AG09309 (cell line): Measurements from ENCODE around the gene CLEC10A.
A peak's percentile ranks its signal among the peaks of the same experiment; 100 is the strongest.
"Not testable (repeated sequence)": the region's sequence is repeated elsewhere in the genome, so short reads cannot be mapped to it uniquely, and the experiment has no call there.

Source experiments
- DNase-seq: peaks from one replicate; pipeline ENCODE4 v3.0.0-alpha.2; 2010; ENCODE audit warnings: low read depth
- H3K4me3 ChIP-seq: 2 replicates; pipeline ENCODE4 v1.5.1; 2011; ENCODE audit warnings: mild to moderate bottlenecking, low read depth, low read length, moderate library complexity; ENCODE audit not compliant: control insufficient read depth
- CTCF ChIP-seq: IDR thresholded peaks from 2 replicates; pipeline ENCODE4 v1.5.1; 2011; ENCODE audit warnings: mild to moderate bottlenecking, low read depth, low read length, inconsistent platforms; ENCODE audit not compliant: insufficient read depth, control insufficient read depth; ENCODE audit errors: missing control alignments

The CLEC10A gene

DNA sequence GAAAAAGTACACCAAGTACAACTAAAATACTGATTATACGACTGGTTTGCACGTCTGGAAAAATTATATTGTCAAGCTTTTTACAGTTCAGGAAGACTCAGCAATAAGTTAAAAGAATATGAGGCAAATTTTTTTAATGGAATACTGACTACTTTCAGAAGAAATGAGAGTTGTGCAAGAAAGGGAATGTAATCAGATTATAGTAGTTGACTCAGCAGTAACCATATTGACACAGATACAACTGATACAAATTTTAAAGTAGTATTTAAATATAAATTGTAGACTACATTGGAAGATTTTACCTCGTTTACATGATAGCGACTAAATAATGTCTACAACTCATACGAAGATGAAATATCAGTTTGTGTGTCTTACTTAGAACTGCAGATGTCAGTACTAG lies 17.9 kb upstream of the CLEC10A start:
- peak; percentile 8 for DNase-seq
- no peak for TF ChIP-seq CTCF
- H3K4me3 ChIP-seq = no peak overlapping the region

DNA sequence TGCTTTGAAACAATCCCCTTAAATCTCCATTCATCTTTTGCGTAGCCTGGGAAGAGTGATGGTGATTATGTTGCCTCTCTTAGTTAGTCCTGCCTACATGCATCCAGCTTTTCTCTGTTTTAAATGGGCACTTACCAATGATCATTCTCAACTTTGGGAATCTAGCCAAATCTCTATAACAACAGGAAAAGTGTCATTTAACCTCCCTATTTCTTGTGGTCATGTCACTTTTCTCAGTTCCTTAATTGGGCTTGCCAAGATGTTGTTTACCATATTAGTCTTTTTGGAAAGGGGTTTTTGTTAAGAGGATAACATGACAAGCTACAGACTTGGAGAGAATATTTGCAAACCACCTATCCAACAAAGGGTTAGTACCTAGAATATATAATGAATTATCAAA lies 15.6 kb upstream of the CLEC10A start:
- no peak overlapping the region for H3K4me3 ChIP-seq
- no peak for DNase-seq
- no peak for TF ChIP-seq CTCF

DNA sequence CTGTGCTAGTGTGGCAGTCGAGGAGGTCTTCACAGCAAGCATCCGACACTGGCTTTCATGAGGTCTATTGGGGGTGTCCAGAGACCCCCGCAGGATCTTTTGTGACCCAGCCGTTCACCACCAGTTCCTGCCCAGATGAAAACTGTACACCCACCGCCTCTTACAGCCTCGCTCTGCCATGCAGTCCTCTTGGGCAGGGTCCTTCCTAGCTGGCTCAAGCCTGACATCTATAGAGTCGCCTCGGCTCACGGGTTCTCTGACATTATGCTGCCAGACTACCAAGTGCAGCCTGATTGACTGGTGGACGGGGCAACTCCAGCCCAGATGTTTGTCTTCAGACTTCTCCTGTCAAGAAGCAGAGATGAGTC lies 14.6 kb upstream of the CLEC10A start:
- no peak for TF ChIP-seq CTCF
- DNase-seq = no peak
- no peak overlapping the region for H3K4me3 ChIP-seq

- not testable (repeated sequence) for DNase-seq, H3K4me3 ChIP-seq
These were observed 11.4 kb upstream of the CLEC10A start for GRCh38 chr17:7091311-7092005.

DNA sequence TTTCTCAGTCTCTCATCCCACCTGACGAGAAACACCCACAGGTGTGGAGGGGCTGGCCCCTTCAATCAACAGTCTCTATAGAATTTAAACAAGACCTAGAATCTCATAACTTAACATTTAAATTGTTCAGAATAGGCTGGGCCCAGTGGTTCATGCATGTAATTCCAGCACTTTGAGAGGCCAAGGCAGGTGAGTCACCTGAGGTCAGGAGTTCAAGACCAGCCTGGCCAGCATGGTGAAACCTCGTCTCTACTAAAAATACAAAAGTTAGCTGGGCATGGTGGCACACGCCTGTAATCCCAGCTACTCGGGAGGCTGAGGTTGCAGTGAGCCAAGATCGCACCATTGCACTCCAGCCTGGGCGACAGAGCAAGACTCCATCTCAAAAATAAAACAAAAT lies 9.5 kb upstream of the CLEC10A start:
- H3K4me3 ChIP-seq, DNase-seq: not testable (repeated sequence)

DNA sequence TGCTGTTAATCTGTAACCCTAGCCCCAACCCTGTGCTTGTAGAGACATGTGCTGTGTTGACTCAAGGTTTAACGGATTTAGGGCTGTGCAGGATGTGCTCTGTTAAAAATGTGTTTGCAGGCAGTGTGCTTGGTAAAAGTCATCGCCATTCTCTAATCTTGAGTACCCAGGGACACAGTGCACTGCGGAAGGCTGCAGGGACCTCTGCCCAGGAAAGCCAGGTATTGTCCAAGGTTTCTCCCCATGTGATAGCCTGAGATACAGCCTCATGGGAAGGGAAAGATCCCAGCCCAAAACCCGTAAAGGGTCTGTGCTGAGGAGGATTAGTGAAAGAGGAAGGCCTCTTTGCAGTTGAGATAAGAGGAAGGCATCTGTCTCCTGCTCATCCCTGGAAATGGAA lies 8.4 kb upstream of the CLEC10A start:
- not testable (repeated sequence) for DNase-seq

DNA sequence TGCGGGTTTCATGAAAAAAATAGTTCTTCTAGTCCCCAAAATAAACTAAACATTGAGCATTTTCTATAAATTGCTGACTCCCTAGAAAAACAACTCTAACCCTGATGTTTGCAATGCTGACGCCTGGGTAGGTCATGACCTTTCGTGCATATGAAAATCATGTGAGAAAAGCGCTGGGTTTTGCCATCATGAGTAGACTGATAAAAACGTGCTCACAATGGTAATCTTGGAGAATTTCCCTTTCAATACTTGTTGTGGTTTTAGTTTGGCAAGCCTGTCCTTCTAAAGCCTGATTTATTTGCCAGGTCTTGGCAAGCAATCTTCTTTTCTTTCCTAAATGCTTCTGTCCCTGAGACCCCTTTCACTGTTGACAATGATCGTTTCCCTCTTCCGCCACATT lies 4.0 kb upstream of the CLEC10A start:
- TF ChIP-seq CTCF = no peak
- no peak for DNase-seq
- no peak overlapping the region for H3K4me3 ChIP-seq

More for the DNA sequence above, 8.4 kb upstream of the CLEC10A start:
- H3K4me3 ChIP-seq = not testable (repeated sequence)

- DNase-seq = no peak
- TF ChIP-seq CTCF = no peak
- H3K4me3 ChIP-seq = no peak overlapping the region
These were observed 3.5 kb upstream of the CLEC10A start for GRCh38 chr17:7083592-7083991.
